IMR-90 (cell line): ENCODE measurements around the gene MAP2K5.

Source experiments
- CTCF ChIP-seq: conservative IDR thresholded peaks from 2 replicates; pipeline ENCODE4 v1.5.1; 2012; ENCODE audit warnings: mild to moderate bottlenecking, low read depth, low read length, improper control_type of control experiment
- FOS ChIP-seq: fragments of 150-350 bp; IDR thresholded peaks from 2 replicates; pipeline ENCODE4 v1.6.1; 2016; ENCODE audit warnings: low read depth, low read length
- MXI1 ChIP-seq: IDR thresholded peaks from 2 replicates; pipeline ENCODE4 v1.6.1; 2012; ENCODE audit warnings: low read depth, mild to moderate bottlenecking, low read length, moderate library complexity, borderline replicate concordance
- POLR2A ChIP-seq: IDR thresholded peaks from 2 replicates; pipeline ENCODE4 v1.6.1; 2012; ENCODE audit warnings: mild to moderate bottlenecking, low read depth, low read length

- TF ChIP-seq CTCF, result no peak
- TF ChIP-seq POLR2A, result no peak
- TF ChIP-seq FOS, result no peak
- TF ChIP-seq MXI1, result no peak
Observed at GRCh38 chr15:67515557-67515956, 26.9 kb upstream of the MAP2K5 start.
